H9 (cell line): ENCODE data around the gene EXO1. TPM values are rescaled to one million over a fixed set of nuclear protein-coding genes. Genes with fewer than 3 reads are reported as not detected.

Source experiments
- DNase-seq: peaks from one replicate; pipeline ENCODE4 v3.0.0-alpha.2; 2017
- H2AFZ ChIP-seq: one replicate; pipeline ENCODE4 v1.6.1; 2013; ENCODE audit warnings: mild to moderate bottlenecking, low read length, control low read depth, moderate library complexity
- H2AK5ac ChIP-seq: 2 replicates; pipeline ENCODE4 v1.6.1; 2013; ENCODE audit warnings: low read length, control low read depth, mixed read lengths; ENCODE audit not compliant: insufficient read length
- H2BK120ac ChIP-seq: one replicate; pipeline ENCODE4 v1.6.1; 2013; ENCODE audit warnings: low read depth, mild to moderate bottlenecking, low read length, control low read depth, inconsistent platforms; ENCODE audit not compliant: poor library complexity, severe bottlenecking
- H2BK12ac ChIP-seq: 2 replicates; pipeline ENCODE4 v1.6.1; 2013; ENCODE audit warnings: low read length, control low read depth, mixed read lengths, low read depth; ENCODE audit not compliant: insufficient read length
- H2BK15ac ChIP-seq: 2 replicates; pipeline ENCODE4 v1.6.1; 2013; ENCODE audit warnings: low read depth, low read length, control low read depth
- H2BK20ac ChIP-seq: one replicate; pipeline ENCODE4 v1.6.1; 2013; ENCODE audit warnings: low read depth, mild to moderate bottlenecking, low read length, control low read depth, inconsistent platforms; ENCODE audit not compliant: poor library complexity, severe bottlenecking
- H2BK5ac ChIP-seq: 2 replicates; pipeline ENCODE4 v1.6.1; 2013; ENCODE audit warnings: low read length, control low read depth, mixed read lengths; ENCODE audit not compliant: insufficient read length
- H3K14ac ChIP-seq: 2 replicates; pipeline ENCODE4 v1.6.1; 2013; ENCODE audit warnings: low read length, control low read depth; ENCODE audit not compliant: insufficient read depth
- H3K18ac ChIP-seq: 2 replicates; pipeline ENCODE4 v1.6.1; 2013; ENCODE audit warnings: low read depth, mild to moderate bottlenecking, mixed read lengths, low read length, control low read depth; ENCODE audit not compliant: insufficient read length
- H3K23ac ChIP-seq: 2 replicates; pipeline ENCODE4 v1.6.1; 2013; ENCODE audit warnings: low read length, control low read depth, mixed read lengths, low read depth; ENCODE audit not compliant: insufficient read length
- H3K23me2 ChIP-seq: 2 replicates; pipeline ENCODE4 v1.6.1; 2013; ENCODE audit warnings: low read depth, mild to moderate bottlenecking, mixed read lengths, low read length, control low read depth; ENCODE audit not compliant: insufficient read length, poor library complexity, severe bottlenecking
- H3K27ac ChIP-seq: 2 replicates; pipeline ENCODE4 v1.5.1; 2013; ENCODE audit warnings: low read length, control low read depth, mixed read lengths, low read depth; ENCODE audit not compliant: insufficient read length
- H3K27me3 ChIP-seq: 2 replicates; pipeline ENCODE4 v1.6.1; 2013; ENCODE audit warnings: low read length, control low read depth, inconsistent platforms; ENCODE audit not compliant: insufficient read depth
- H3K4ac ChIP-seq: 2 replicates; pipeline ENCODE4 v1.6.1; 2013; ENCODE audit warnings: low read depth, mild to moderate bottlenecking, control low read depth, inconsistent platforms, low read length, moderate library complexity
- H3K4me1 ChIP-seq: 2 replicates; pipeline ENCODE4 v1.6.1; 2013; ENCODE audit warnings: low read length, control low read depth, inconsistent platforms; ENCODE audit not compliant: insufficient read depth
- H3K4me2 ChIP-seq: 2 replicates; pipeline ENCODE4 v1.6.1; 2013; ENCODE audit warnings: low read length, control low read depth, mixed read lengths; ENCODE audit not compliant: insufficient read length, insufficient read depth
- H3K56ac ChIP-seq: 2 replicates; pipeline ENCODE4 v1.6.1; 2013; ENCODE audit warnings: low read depth, mild to moderate bottlenecking, mixed read lengths, low read length, control low read depth; ENCODE audit not compliant: insufficient read length
- H3K79me1 ChIP-seq: 2 replicates; pipeline ENCODE4 v1.6.1; 2013; ENCODE audit warnings: low read depth, mild to moderate bottlenecking, moderate library complexity, low read length, control low read depth, inconsistent platforms; ENCODE audit not compliant: insufficient read depth, poor library complexity, severe bottlenecking
- H3K79me2 ChIP-seq: 2 replicates; pipeline ENCODE4 v1.6.1; 2013; ENCODE audit warnings: low read length, control low read depth, inconsistent platforms; ENCODE audit not compliant: insufficient read depth
- H3K9ac ChIP-seq: 2 replicates; pipeline ENCODE4 v1.6.1; 2013; ENCODE audit warnings: low read length, control low read depth, mixed read lengths; ENCODE audit not compliant: insufficient read length; ENCODE audit errors: extremely low read depth
- H3K9me3 ChIP-seq: one replicate; pipeline ENCODE4 v1.6.1; 2013; ENCODE audit warnings: low read depth, low read length, inconsistent platforms; ENCODE audit not compliant: control insufficient read depth
- H3T11ph ChIP-seq: one replicate; pipeline ENCODE4 v1.6.1; 2013; ENCODE audit warnings: mild to moderate bottlenecking, low read length, control low read depth, inconsistent platforms
- H4K20me1 ChIP-seq: one replicate; pipeline ENCODE4 v1.6.1; 2013; ENCODE audit not compliant: control insufficient read depth, insufficient read length, insufficient read depth
- H4K5ac ChIP-seq: 2 replicates; pipeline ENCODE4 v1.6.1; 2013; ENCODE audit warnings: low read depth, mild to moderate bottlenecking, mixed read lengths, low read length, control low read depth; ENCODE audit not compliant: insufficient read length
- H4K8ac ChIP-seq: replicated peaks from 2 replicates; pipeline ENCODE4 v1.6.1; 2013; ENCODE audit warnings: low read length, control low read depth, mixed read lengths, low read depth; ENCODE audit not compliant: insufficient read length
- H4K91ac ChIP-seq: 2 replicates; pipeline ENCODE4 v1.6.1; 2013; ENCODE audit warnings: low read depth, mild to moderate bottlenecking, moderate library complexity, mixed read lengths, low read length, control low read depth; ENCODE audit not compliant: insufficient read length
- H3K27ac Mint-ChIP-seq, 3 experiments: 2 replicates in 2 of 3; 3 replicates in 1 of 3; pipeline ENCODE4 v1.8.0; 2020 to 2021; ENCODE audit warnings: mixed read lengths in 3 of 3, mild to moderate bottlenecking in 1 of 3, moderate library complexity in 1 of 3
- H3K27me3 Mint-ChIP-seq: 2 replicates; pipeline ENCODE4 v1.8.0; 2021; ENCODE audit warnings: low read depth, mild to moderate bottlenecking, moderate library complexity, mixed read lengths
- H3K36me3 Mint-ChIP-seq, 3 experiments: 2 replicates in 2 of 3; 3 replicates in 1 of 3; pipeline ENCODE4 v1.8.0; 2020 to 2021; ENCODE audit warnings: low read depth in 3 of 3, mixed read lengths in 3 of 3; ENCODE audit not compliant: insufficient read depth in 1 of 3
- H3K4me1 Mint-ChIP-seq, 2 experiments: 2 replicates each; pipeline ENCODE4 v1.8.0; 2020; ENCODE audit warnings: mixed read lengths in 2 of 2
- H3K4me3 Mint-ChIP-seq, 2 experiments: 2 replicates in 1 of 2; 3 replicates in 1 of 2; pipeline ENCODE4 v1.8.0; 2020 to 2021; ENCODE audit warnings: mild to moderate bottlenecking in 2 of 2, mixed read lengths in 2 of 2, moderate library complexity in 1 of 2
- H3K9me3 Mint-ChIP-seq, 2 experiments: 2 replicates in 1 of 2; 3 replicates in 1 of 2; pipeline ENCODE4 v1.8.0; 2020; ENCODE audit warnings: mild to moderate bottlenecking in 2 of 2, mixed read lengths in 2 of 2, moderate library complexity in 1 of 2
- WGBS: extraction: QIAGEN DNeasy Blood & Tissue Kit; methylation state at CpG from one replicate; pipeline ENCODE4 v1.1.7; 2013; ENCODE audit warnings: missing lambda C conversion rate, low lambda C conversion rate, mixed read lengths; ENCODE audit not compliant: insufficient read length; ENCODE audit errors: extremely low coverage; 5-methylcytosine and 5-hydroxymethylcytosine counted together
- total RNA-seq: library from RNA; stranded (reverse); gene quantifications from 2 replicates; pipeline ENCODE4 v1.2.1, GENCODE V29; 2021
- TF ChIP-seq, protein P1 (sequence below): fragments of 200-600 bp; sonication (generic); conservative IDR thresholded peaks from 3 replicates; pipeline ENCODE4 v1.8.0; 2021; ENCODE audit warnings: antibody characterized with exemption, mild to moderate bottlenecking

EXO1 gene
- total RNA-seq, 1 experiment from 2014 or later = 43.2 TPM

DNA sequence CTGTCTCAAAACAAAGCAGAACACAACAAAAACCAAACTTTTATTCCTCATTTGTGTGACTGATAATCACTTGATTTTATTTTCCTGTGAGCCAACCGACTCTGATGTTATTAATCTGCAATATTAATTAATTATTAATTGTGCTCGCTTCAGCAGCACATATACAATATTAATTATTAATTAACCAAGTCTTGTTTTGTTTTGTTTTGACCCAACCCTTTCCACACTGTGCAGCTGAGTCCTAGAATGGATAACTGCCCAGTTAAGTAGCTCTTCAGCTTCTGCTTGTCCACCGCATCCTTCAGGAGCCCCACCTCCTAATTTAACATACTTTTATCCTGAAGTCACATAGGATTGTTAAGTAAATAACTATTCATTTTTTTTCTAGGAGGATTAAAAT is 47.4 kb upstream of the EXO1 start:
- H2BK12ac ChIP-seq = no peak overlapping the region
- H3K79me1 ChIP-seq = no peaks in the 10 kb centered on the region
- H2BK15ac ChIP-seq = no peak overlapping the region
- H4K20me1 ChIP-seq = no peaks in the 10 kb centered on the region
- no peak overlapping the region for H3T11ph ChIP-seq
- no peaks in the 10 kb centered on the region for H3K4me1 ChIP-seq
- H2BK120ac ChIP-seq = no peak overlapping the region
- no peak for DNase-seq
- H3K36me3 Mint-ChIP-seq = no peaks in the 10 kb centered on the region
- no peak overlapping the region for H3K9ac ChIP-seq
- TF ChIP-seq, protein P1, sequence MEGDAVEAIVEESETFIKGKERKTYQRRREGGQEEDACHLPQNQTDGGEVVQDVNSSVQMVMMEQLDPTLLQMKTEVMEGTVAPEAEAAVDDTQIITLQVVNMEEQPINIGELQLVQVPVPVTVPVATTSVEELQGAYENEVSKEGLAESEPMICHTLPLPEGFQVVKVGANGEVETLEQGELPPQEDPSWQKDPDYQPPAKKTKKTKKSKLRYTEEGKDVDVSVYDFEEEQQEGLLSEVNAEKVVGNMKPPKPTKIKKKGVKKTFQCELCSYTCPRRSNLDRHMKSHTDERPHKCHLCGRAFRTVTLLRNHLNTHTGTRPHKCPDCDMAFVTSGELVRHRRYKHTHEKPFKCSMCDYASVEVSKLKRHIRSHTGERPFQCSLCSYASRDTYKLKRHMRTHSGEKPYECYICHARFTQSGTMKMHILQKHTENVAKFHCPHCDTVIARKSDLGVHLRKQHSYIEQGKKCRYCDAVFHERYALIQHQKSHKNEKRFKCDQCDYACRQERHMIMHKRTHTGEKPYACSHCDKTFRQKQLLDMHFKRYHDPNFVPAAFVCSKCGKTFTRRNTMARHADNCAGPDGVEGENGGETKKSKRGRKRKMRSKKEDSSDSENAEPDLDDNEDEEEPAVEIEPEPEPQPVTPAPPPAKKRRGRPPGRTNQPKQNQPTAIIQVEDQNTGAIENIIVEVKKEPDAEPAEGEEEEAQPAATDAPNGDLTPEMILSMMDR = no peak
- no peak overlapping the region for H2AFZ ChIP-seq
- no peak overlapping the region for H4K5ac ChIP-seq
- no peak overlapping the region for H3K23ac ChIP-seq
- H3K18ac ChIP-seq = no peak overlapping the region
- no peak overlapping the region for H3K14ac ChIP-seq
- H3K4me1 Mint-ChIP-seq = no peaks in the 10 kb centered on the region; a peak in 1 of 4 replicates
- no peak overlapping the region for H2BK20ac ChIP-seq
- whole genome bisulfite sequencing = no CpG with 5 or more reads among the region's 3 CpGs
- H3K56ac ChIP-seq = no peak overlapping the region
- no peaks in the 10 kb centered on the region for H3K9me3 Mint-ChIP-seq
- H3K9me3 ChIP-seq = no peaks in the 10 kb centered on the region
- H3K4me3 Mint-ChIP-seq = no peak overlapping the region
- no peak overlapping the region for H4K91ac ChIP-seq
- H4K8ac ChIP-seq = no peak overlapping the region
- no peak overlapping the region for H2BK5ac ChIP-seq
- H3K79me2 ChIP-seq = no peaks in the 10 kb centered on the region
- H2AK5ac ChIP-seq = no peak overlapping the region
- H3K27ac Mint-ChIP-seq = no peak overlapping the region; a peak in 1 of 7 replicates
- no peaks in the 10 kb centered on the region for H3K23me2 ChIP-seq
- no peaks in the 10 kb centered on the region for H3K27me3 ChIP-seq
- no peak overlapping the region for H3K27ac ChIP-seq
- H3K4ac ChIP-seq = no peak overlapping the region
- no peak overlapping the region for H3K4me2 ChIP-seq
- H3K27me3 Mint-ChIP-seq = no peaks in the 10 kb centered on the region
